ENCODE measurements around the gene CACNA1C.
A peak's percentile ranks its signal among the peaks of the same experiment; 100 is the strongest.

CACNA1C gene

GRCh38 chr12:2523844-2524243 is 471.1 kb downstream of the CACNA1C start:
- no peak for DNase-seq (ENCODE audit: insufficient read length, low spot score)
- FAIRE-seq, result no peak

- FAIRE-seq, result no peak
These were observed 473.6 kb downstream of the CACNA1C start for GRCh38 chr12:2526371-2526770.

GRCh38 chr12:2528001-2528400 is 475.2 kb downstream of the CACNA1C start:
- FAIRE-seq (no peak), DNase-seq (ENCODE audit: insufficient read length, low spot score) (no peak)

More at GRCh38 chr12:2526371-2526770, 473.6 kb downstream of the CACNA1C start:
- DNase-seq (ENCODE audit: insufficient read length, low spot score), result no peak

GRCh38 chr12:2529807-2530206 is 477.0 kb downstream of the CACNA1C start:
- DNase-seq (ENCODE audit: insufficient read length, low spot score), result no peak
- FAIRE-seq, result no peak

GRCh38 chr12:2531371-2531770 is 478.6 kb downstream of the CACNA1C start:
- FAIRE-seq (no peak), DNase-seq (ENCODE audit: insufficient read length, low spot score) (no peak)

- FAIRE-seq (no peak), DNase-seq (ENCODE audit: insufficient read length, low spot score) (no peak)
These were observed 480.2 kb downstream of the CACNA1C start for GRCh38 chr12:2533036-2533435.

GRCh38 chr12:2535583-2536204 is 482.9 kb downstream of the CACNA1C start:
- DNase-seq (ENCODE audit: insufficient read length, low spot score) (no peak), FAIRE-seq (no peak)

- DNase-seq (ENCODE audit: insufficient read length, low spot score) (no peak), FAIRE-seq (no peak)
These were observed 483.9 kb downstream of the CACNA1C start for GRCh38 chr12:2536724-2537123.

- FAIRE-seq (no peak), DNase-seq (ENCODE audit: insufficient read length, low spot score) (no peak)
These were observed 485.2 kb downstream of the CACNA1C start for GRCh38 chr12:2537868-2538541.

GRCh38 chr12:2539938-2540337 is 487.2 kb downstream of the CACNA1C start:
- no peak for DNase-seq (ENCODE audit: insufficient read length, low spot score)
- FAIRE-seq, result no peak

GRCh38 chr12:2540535-2540941 is 487.8 kb downstream of the CACNA1C start:
- no peak for DNase-seq (ENCODE audit: insufficient read length, low spot score)
- no peak for FAIRE-seq

GRCh38 chr12:2541631-2542204 is 488.9 kb downstream of the CACNA1C start:
- no peak for FAIRE-seq
- DNase-seq (ENCODE audit: insufficient read length, low spot score), result no peak

GRCh38 chr12:2543801-2544200 is 491.0 kb downstream of the CACNA1C start:
- FAIRE-seq (peak; percentile 42), DNase-seq (ENCODE audit: insufficient read length, low spot score) (no peak)

GRCh38 chr12:2544230-2544629 is 491.4 kb downstream of the CACNA1C start:
- FAIRE-seq, result no peak
- DNase-seq (ENCODE audit: insufficient read length, low spot score), result no peak

- FAIRE-seq (no peak), DNase-seq (ENCODE audit: insufficient read length, low spot score) (no peak)
These were observed 494.7 kb downstream of the CACNA1C start for GRCh38 chr12:2547273-2548044.

- no peak for FAIRE-seq
- DNase-seq (ENCODE audit: insufficient read length, low spot score), result no peak
These were observed 495.3 kb downstream of the CACNA1C start for GRCh38 chr12:2548081-2548480.

- DNase-seq (ENCODE audit: insufficient read length, low spot score) (no peak), FAIRE-seq (no peak)
These were observed 498.0 kb downstream of the CACNA1C start for GRCh38 chr12:2550561-2551411.

- FAIRE-seq (no peak), DNase-seq (ENCODE audit: insufficient read length, low spot score) (no peak)
These were observed 498.7 kb downstream of the CACNA1C start for GRCh38 chr12:2551412-2551900.

- FAIRE-seq (no peak), DNase-seq (ENCODE audit: insufficient read length, low spot score) (no peak)
These were observed 499.4 kb downstream of the CACNA1C start for GRCh38 chr12:2552000-2552756.
